Activated CD8-positive, alpha-beta memory T cell treated with anti-CD3 and anti-CD28 coated beads, Interleukin-2, amount 50 U/mL, for 1 hour (primary cell): ENCODE data around the gene NUTM2A.
"Not testable (repeated sequence)": the region's sequence is repeated elsewhere in the genome, so short reads cannot be mapped to it uniquely, and the experiment has no call there.

Source experiments
- DNase-seq: peaks from one replicate; pipeline ENCODE4 v3.0.0-alpha.2; 2020; ENCODE audit errors: extremely low read depth

The NUTM2A gene

DNA sequence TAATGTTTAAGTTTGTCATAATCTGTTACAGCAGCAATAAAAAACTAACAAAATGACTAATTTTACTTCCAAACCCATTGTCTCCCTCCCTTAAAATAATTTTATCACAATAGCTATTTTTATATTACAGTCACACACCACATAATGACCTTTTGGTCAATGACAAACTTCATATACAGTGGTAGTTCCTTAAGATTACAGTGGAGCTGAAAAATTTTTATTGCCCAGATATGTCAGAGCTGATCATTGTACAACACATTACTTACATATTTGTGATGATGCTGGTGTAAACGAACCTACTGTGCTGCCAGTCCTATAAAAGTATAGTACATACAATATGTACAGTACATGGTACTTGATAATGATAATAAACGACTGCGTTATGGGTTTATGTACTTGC is 22.1 kb downstream of the NUTM2A start:
- not testable (repeated sequence) for DNase-seq

DNA sequence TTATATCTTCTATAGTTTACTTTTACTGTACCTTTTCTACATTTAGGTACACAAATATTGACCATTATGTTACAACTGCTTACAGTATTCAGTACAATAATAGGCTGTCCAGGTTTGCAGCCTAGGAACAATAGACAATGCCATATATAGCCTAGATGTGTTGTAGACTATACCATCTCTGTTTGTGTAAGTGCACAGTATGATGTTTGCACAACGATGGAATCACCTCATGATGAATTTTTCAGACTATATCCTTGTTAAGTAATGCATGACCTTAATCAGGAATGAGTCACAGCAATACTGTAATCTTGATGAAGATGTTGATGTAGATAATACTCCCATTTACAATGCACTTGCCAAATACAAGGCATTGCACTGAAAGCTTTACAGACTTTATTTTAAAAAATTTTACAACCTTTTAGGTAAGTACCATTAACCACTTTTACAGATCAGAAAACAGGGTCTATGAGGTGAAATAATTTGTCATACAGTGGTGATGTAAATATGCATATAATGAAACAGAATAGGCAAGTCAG is 23.6 kb downstream of the NUTM2A start:
- DNase-seq: not testable (repeated sequence)

DNA sequence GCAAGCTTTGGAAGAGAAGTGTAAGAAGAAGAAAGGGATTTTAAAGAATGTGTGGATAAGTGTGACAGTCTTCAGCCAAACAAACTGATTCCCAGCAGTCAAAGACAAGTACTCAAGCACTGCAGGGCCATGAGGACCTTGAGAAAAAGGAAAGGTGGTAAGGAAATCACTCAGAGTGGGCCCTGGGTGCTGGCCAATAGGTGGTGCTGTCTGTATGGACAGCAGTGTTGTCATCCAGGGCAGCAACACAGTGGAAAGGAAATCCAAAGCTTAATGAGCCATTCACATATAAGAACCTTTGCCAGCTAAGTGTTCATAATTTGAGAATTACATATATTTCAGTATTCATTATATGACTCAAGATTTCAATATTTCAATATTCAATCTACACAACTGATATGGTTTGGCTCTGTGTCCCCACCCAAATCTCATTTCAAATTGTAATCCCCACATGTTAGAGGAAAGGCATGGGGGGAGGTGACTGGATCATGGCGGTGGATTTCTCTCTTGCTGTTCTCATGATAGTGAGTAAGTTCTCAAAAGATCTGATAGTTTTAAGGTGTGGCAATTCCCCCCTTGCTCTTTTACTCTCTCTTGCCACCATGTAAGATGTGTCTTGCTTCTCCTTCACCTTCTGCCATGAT is 55.6 kb downstream of the NUTM2A start:
- not testable (repeated sequence) for DNase-seq
